Endothelial cell of umbilical vein (primary cell): ENCODE results near the gene GYG1. TPM values are rescaled to one million over a fixed set of nuclear protein-coding genes. Genes with fewer than 3 reads are reported as not detected.

Experiments used
- BruUV-seq: library from RNA; stranded (reverse); fragments of 400-500 nt; replicated peaks from 2 replicates; lab custom pipeline; 2021; lab: Mats Ljungman, UMichigan
- CTCF ChIA-PET: fragments of 300-600, 350-600 bp; sonication (Branson Sonifier 250); formaldehyde crosslinking; loops from one replicate; lab custom pipeline; 2021; ENCODE audit warnings: antibody characterized with exemption, inconsistent platforms; lab: Charles Lee
- POLR2A ChIA-PET: fragments of 300-600, 350-600 bp; sonication (Branson Sonifier 250); formaldehyde crosslinking; loops from one replicate; lab custom pipeline; 2021; ENCODE audit warnings: antibody characterized with exemption, inconsistent platforms; lab: Charles Lee
- DNase-seq: peaks from one replicate; pipeline ENCODE4 v3.0.0-alpha.2; 2011; ENCODE audit warnings: low read depth, low spot score
- FAIRE-seq: peaks from 2 replicates; lab custom pipeline; 2011; peaks lifted over from hg19 to GRCh38; lab: Jason Lieb, UNC
- H2AFZ ChIP-seq: 2 replicates; pipeline ENCODE4 v1.6.0; 2012; ENCODE audit warnings: low read depth, low read length, control low read depth, inconsistent platforms
- H3K27ac ChIP-seq: 2 replicates; pipeline ENCODE4 v1.5.1; 2011; ENCODE audit warnings: low read depth, mild to moderate bottlenecking, control low read depth, low read length, moderate library complexity; ENCODE audit not compliant: insufficient read depth
- H3K27me3 ChIP-seq, 2 experiments: 2 replicates each; pipeline versions ENCODE4 v1.6.0 to v1.6.1; 2011; ENCODE audit warnings: low read length in 2 of 2, mixed read lengths in 1 of 2; ENCODE audit not compliant: control insufficient read depth in 2 of 2, insufficient read depth in 2 of 2
- H3K36me3 ChIP-seq, 2 experiments: 2 replicates in 1 of 2; 3 replicates in 1 of 2; pipeline ENCODE4 v1.5.1; 2011; ENCODE audit warnings: low read length in 2 of 2, mild to moderate bottlenecking in 1 of 2, moderate library complexity in 1 of 2; ENCODE audit not compliant: control insufficient read depth in 2 of 2, insufficient read depth in 2 of 2; ENCODE audit errors: extremely low read depth in 1 of 2
- H3K4me1 ChIP-seq: 3 replicates; pipeline ENCODE4 v1.5.1; 2011; ENCODE audit warnings: mild to moderate bottlenecking, low read length; ENCODE audit not compliant: control insufficient read depth, insufficient read depth; ENCODE audit errors: extremely low read depth
- H3K4me2 ChIP-seq: 2 replicates; pipeline ENCODE4 v1.6.1; 2011; ENCODE audit warnings: low read length, control low read depth, mixed read lengths; ENCODE audit not compliant: insufficient read depth
- H3K4me3 ChIP-seq, 3 experiments: fragments of 200-600 bp in 1 of 3; sonication (generic), shearing (Covaris generic) in 1 of 3; replicated peaks in 1 of 3; 2 replicates each; pipeline ENCODE4 v1.5.1; 2011 to 2016; ENCODE audit warnings: control low read depth in 3 of 3, low read length in 3 of 3, mild to moderate bottlenecking in 2 of 3, inconsistent platforms in 1 of 3, low read depth in 1 of 3, moderate library complexity in 1 of 3; ENCODE audit not compliant: insufficient read depth in 1 of 3
- H3K79me2 ChIP-seq: 2 replicates; pipeline ENCODE4 v1.6.0; 2012; ENCODE audit warnings: low read length, inconsistent platforms; ENCODE audit not compliant: control insufficient read depth, insufficient read depth
- H3K9ac ChIP-seq: replicated peaks from 2 replicates; pipeline ENCODE3; 2011; ENCODE audit warnings: low read length, control low read depth; ENCODE audit not compliant: insufficient read depth; ENCODE audit errors: extremely low read depth
- H3K9me1 ChIP-seq: replicated peaks from 3 replicates; pipeline ENCODE4 v1.6.0; 2011; ENCODE audit warnings: mild to moderate bottlenecking, low read length; ENCODE audit not compliant: control insufficient read depth, insufficient read depth; ENCODE audit errors: extremely low read depth
- H3K9me3 ChIP-seq: replicated peaks from 2 replicates; pipeline ENCODE4 v1.5.1; 2012; ENCODE audit warnings: low read length, inconsistent platforms; ENCODE audit not compliant: control insufficient read depth, insufficient read depth
- H4K20me1 ChIP-seq: replicated peaks from 2 replicates; pipeline ENCODE3; 2011; ENCODE audit warnings: mild to moderate bottlenecking, low read length; ENCODE audit not compliant: control insufficient read depth, insufficient read depth; ENCODE audit errors: extremely low read depth
- EZH2 ChIP-seq: IDR thresholded peaks from 2 replicates; pipeline ENCODE4 v1.6.1; 2012; ENCODE audit warnings: borderline replicate concordance, low read depth, mild to moderate bottlenecking, moderate library complexity, low read length, inconsistent platforms; ENCODE audit not compliant: severe bottlenecking
- FOS ChIP-seq: IDR thresholded peaks from 2 replicates; pipeline ENCODE4 v1.6.1; 2011; ENCODE audit warnings: mild to moderate bottlenecking, low read length, moderate library complexity, borderline replicate concordance; ENCODE audit not compliant: insufficient read depth
- GATA2 ChIP-seq: IDR thresholded peaks from 2 replicates; pipeline ENCODE4 v1.7.0; 2011; ENCODE audit warnings: low read depth, mild to moderate bottlenecking, moderate library complexity, mixed read lengths, low read length; ENCODE audit not compliant: insufficient read length, insufficient read depth
- JUN ChIP-seq: IDR thresholded peaks from 2 replicates; pipeline ENCODE4 v1.6.1; 2011; ENCODE audit warnings: borderline replicate concordance, low read depth; ENCODE audit not compliant: insufficient read length, insufficient read depth
- MYC ChIP-seq: IDR thresholded peaks from one replicate; pipeline ENCODE4 v1.6.1; 2011; ENCODE audit warnings: mild to moderate bottlenecking, low read depth, low read length
- POLR2A ChIP-seq: IDR thresholded peaks from 2 replicates; pipeline ENCODE4 v1.6.1; 2012; ENCODE audit warnings: low read depth, mild to moderate bottlenecking, control low read depth, low read length
- POLR2AphosphoS5 ChIP-seq: IDR thresholded peaks from 2 replicates; pipeline ENCODE4 v1.6.1; 2012; ENCODE audit warnings: low read depth, mild to moderate bottlenecking, control low read depth, low read length, moderate library complexity; ENCODE audit not compliant: insufficient read depth
- dilution Hi-C: fragments of 300-500 bp; cut with MboI; formaldehyde crosslinking; loops from one replicate; pipeline ENCODE4 v1.15.0; 2019; ENCODE audit warnings: low sequenced_read_pairs; ENCODE audit not compliant: extremely low pct_ligation_motif_present
- intact Hi-C: fragments of 100-400 bp; cut with micrococcal nuclease; formaldehyde crosslinking; loops from one replicate; pipeline ENCODE4 v1.10.0; 2022
- polyA plus RNA-seq, 4 experiments: library from polyadenylated mRNA; depleted of rRNA in 3 of 4; stranded (reverse) in 3 of 4; unstranded in 1 of 4; fragments of >200 nt; gene quantifications; 2 replicates each; pipeline versions ENCODE4 v1.2.1 to v1.2.3, GENCODE V29; 2011 to 2012; ENCODE audit warnings: missing spikeins in 1 of 4
- total RNA-seq: library from RNA; stranded (reverse); gene quantifications from 2 replicates; pipeline ENCODE4 v1.2.3, GENCODE V29; 2021
- TF ChIP-seq, protein P1 (sequence below): IDR thresholded peaks from 2 replicates; pipeline ENCODE4 v1.6.1; 2011; ENCODE audit not compliant: insufficient read depth, insufficient read length
- TF ChIP-seq, protein P2 (sequence below), 2 donors: IDR thresholded peaks; 1 replicate in 1 of 2; 2 replicates in 1 of 2; pipeline ENCODE4 v1.5.1; 2011; ENCODE audit warnings: low read length in 2 of 2, mild to moderate bottlenecking in 2 of 2, moderate library complexity in 2 of 2, control low read depth in 1 of 2, inconsistent platforms in 1 of 2, low read depth in 1 of 2; ENCODE audit not compliant: insufficient read depth in 1 of 2; ENCODE audit errors: extremely low read depth in 1 of 2

Gene GYG1
- total and polyA plus RNA-seq, 2 donors (not counting 3 experiments of a cell fraction or from before 2014, with no cell fraction given): 24.7 to 58.5 TPM

DNA sequence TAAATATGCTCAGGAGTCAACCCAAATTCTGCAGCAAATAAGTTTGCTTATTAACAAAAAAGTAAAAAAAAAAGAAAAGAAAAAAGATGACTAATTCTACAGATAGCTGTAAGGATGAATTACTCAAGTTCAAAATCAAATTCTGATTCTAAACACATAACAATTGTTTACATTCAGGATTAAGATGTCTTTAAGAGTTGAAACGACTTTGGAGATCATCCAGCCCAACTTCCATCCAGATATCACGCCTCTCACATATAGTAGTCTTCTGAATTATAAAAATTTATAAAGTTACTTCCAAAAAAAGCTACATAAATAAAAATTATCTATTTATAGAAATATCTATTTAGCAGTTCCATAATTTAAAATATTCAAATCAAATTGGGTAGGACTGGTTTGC lies 39.8 kb downstream of the GYG1 start:
- BruUV-seq: no TSS peak
- Histone ChIP-seq H2AFZ (no peak overlapping the region), H3K79me2 (no peaks in the 10 kb centered on the region), H3K4me3 (no peak overlapping the region), H3K4me2 (no peak overlapping the region), H3K9me3 (no peaks in the 10 kb centered on the region), H3K36me3 (peaks cover 5% of the 10 kb centered on the region in 2 experiments), H3K9ac (no peak overlapping the region), H4K20me1 (no peaks in the 10 kb centered on the region), H3K4me1 (no peaks in the 10 kb centered on the region), H3K9me1 (no peaks in the 10 kb centered on the region), H3K27ac (no peak overlapping the region), H3K27me3 (no peaks in the 10 kb centered on the region)
- FAIRE-seq (no peak), DNase-seq (no peak)
- CTCF ChIA-PET: interaction anchor here (0.7 to 1.5 kb wide), 4 partner anchors 9 to 76 kb away, joined by 3 to 6 read pairs (median 5); no protein-coding TSS in a partner anchor
- dilution Hi-C loops (no loop called here), intact Hi-C loops (no loop called here)
- POLR2A ChIA-PET: interaction anchor here (1.0 kb wide), 1 partner anchor 9 kb away, joined by 3 read pairs; no protein-coding TSS in a partner anchor
- TF ChIP-seq POLR2AphosphoS5 (no peak), JUN (no peak), MYC (no peak), POLR2A (no peak), EZH2 (no peak), FOS (no peak), GATA2 (no peak)
- TF ChIP-seq, protein P1, sequence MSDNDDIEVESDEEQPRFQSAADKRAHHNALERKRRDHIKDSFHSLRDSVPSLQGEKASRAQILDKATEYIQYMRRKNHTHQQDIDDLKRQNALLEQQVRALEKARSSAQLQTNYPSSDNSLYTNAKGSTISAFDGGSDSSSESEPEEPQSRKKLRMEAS: no peak
- TF ChIP-seq, protein P2, sequence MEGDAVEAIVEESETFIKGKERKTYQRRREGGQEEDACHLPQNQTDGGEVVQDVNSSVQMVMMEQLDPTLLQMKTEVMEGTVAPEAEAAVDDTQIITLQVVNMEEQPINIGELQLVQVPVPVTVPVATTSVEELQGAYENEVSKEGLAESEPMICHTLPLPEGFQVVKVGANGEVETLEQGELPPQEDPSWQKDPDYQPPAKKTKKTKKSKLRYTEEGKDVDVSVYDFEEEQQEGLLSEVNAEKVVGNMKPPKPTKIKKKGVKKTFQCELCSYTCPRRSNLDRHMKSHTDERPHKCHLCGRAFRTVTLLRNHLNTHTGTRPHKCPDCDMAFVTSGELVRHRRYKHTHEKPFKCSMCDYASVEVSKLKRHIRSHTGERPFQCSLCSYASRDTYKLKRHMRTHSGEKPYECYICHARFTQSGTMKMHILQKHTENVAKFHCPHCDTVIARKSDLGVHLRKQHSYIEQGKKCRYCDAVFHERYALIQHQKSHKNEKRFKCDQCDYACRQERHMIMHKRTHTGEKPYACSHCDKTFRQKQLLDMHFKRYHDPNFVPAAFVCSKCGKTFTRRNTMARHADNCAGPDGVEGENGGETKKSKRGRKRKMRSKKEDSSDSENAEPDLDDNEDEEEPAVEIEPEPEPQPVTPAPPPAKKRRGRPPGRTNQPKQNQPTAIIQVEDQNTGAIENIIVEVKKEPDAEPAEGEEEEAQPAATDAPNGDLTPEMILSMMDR (IDR thresholded peaks at IDR 0.05; ENCODE audit: extremely low read depth in 1 of 2, insufficient read depth in 1 of 2, low read depth in 1 of 2, low read length in 2 of 2): no peak
